ENCODE data around the gene FAM13B.

The FAM13B gene

GRCh38 chr5:138037907-138038633, 5.2 kb upstream of the FAM13B start:
- Histone ChIP-seq H3K27ac (no peak overlapping the region), H3K9me3 (no peaks in the 10 kb centered on the region), H3K36me3 (no peaks in the 10 kb centered on the region), H3K27me3 (no peaks in the 10 kb centered on the region), H3K4me1 (ENCODE audit: control insufficient read depth in 1 of 2, insufficient read depth in 1 of 2, low read depth in 1 of 2, low read length in 1 of 2) (peaks cover 36 to 40% of the 10 kb centered on the region in 2 experiments), H3K4me3 (ENCODE audit: low read depth in 1 of 2, low read length in 1 of 2) (no peak overlapping the region)
- no peak for TF ChIP-seq CTCF (IDR thresholded peaks at IDR 0.05)

- H3K27ac ChIP-seq = no peak overlapping the region
- TF ChIP-seq CTCF (IDR thresholded peaks at IDR 0.05) = no peak
- no peaks in the 10 kb centered on the region for H3K36me3 ChIP-seq
- no peaks in the 10 kb centered on the region for H3K9me3 ChIP-seq
- H3K4me3 ChIP-seq (ENCODE audit: low read depth in 1 of 2, low read length in 1 of 2) = no peak overlapping the region
- H3K27me3 ChIP-seq = no peaks in the 10 kb centered on the region
- peaks cover 29 to 33% of the 10 kb centered on the region in 2 experiments for H3K4me1 ChIP-seq (ENCODE audit: control insufficient read depth in 1 of 2, insufficient read depth in 1 of 2, low read depth in 1 of 2, low read length in 1 of 2)
These were observed 4.4 kb upstream of the FAM13B start for GRCh38 chr5:138037271-138037670.

- Histone ChIP-seq H3K27ac (no peak overlapping the region), H3K36me3 (no peaks in the 10 kb centered on the region), H3K9me3 (no peaks in the 10 kb centered on the region), H3K4me1 (ENCODE audit: control insufficient read depth in 1 of 2, insufficient read depth in 1 of 2, low read depth in 1 of 2, low read length in 1 of 2) (peaks cover 28 to 33% of the 10 kb centered on the region in 2 experiments), H3K27me3 (no peaks in the 10 kb centered on the region), H3K4me3 (ENCODE audit: low read depth in 1 of 2, low read length in 1 of 2) (no peak overlapping the region)
- TF ChIP-seq CTCF (IDR thresholded peaks at IDR 0.05) = peak; percentile 81
These were observed 3.0 kb upstream of the FAM13B start for GRCh38 chr5:138035605-138036537.

- H3K9me3 ChIP-seq = no peaks in the 10 kb centered on the region
- H3K4me1 ChIP-seq (ENCODE audit: control insufficient read depth in 1 of 2, insufficient read depth in 1 of 2, low read depth in 1 of 2, low read length in 1 of 2) = peaks cover 48 to 51% of the 10 kb centered on the region in 2 experiments
- no peak for TF ChIP-seq CTCF (IDR thresholded peaks at IDR 0.05)
- H3K27me3 ChIP-seq = no peaks in the 10 kb centered on the region
- peak overlapping the region in 1 of 2 experiments; percentile 93 for H3K4me3 ChIP-seq (ENCODE audit: low read depth in 1 of 2, low read length in 1 of 2)
- H3K36me3 ChIP-seq = no peaks in the 10 kb centered on the region
- peak overlapping the region; percentile 96 for H3K27ac ChIP-seq
These were observed 1.0 kb upstream of the FAM13B start for GRCh38 chr5:138033907-138034306.

GRCh38 chr5:138033386-138033808, 518 bp upstream of the FAM13B start:
- Histone ChIP-seq H3K4me3 (ENCODE audit: low read depth in 1 of 2, low read length in 1 of 2) (peak overlapping the region; percentile 93 to 95), H3K9me3 (no peaks in the 10 kb centered on the region), H3K4me1 (ENCODE audit: control insufficient read depth in 1 of 2, insufficient read depth in 1 of 2, low read depth in 1 of 2, low read length in 1 of 2) (peaks cover 48 to 52% of the 10 kb centered on the region in 2 experiments), H3K36me3 (no peaks in the 10 kb centered on the region), H3K27me3 (no peaks in the 10 kb centered on the region), H3K27ac (peak overlapping the region; percentile 96)
- TF ChIP-seq CTCF (IDR thresholded peaks at IDR 0.05) = no peak
